ENCODE results near the gene RPRM.
"Not testable (repeated sequence)": the region's sequence is repeated elsewhere in the genome, so short reads cannot be mapped to it uniquely, and the experiment has no call there.

The RPRM gene

DNA sequence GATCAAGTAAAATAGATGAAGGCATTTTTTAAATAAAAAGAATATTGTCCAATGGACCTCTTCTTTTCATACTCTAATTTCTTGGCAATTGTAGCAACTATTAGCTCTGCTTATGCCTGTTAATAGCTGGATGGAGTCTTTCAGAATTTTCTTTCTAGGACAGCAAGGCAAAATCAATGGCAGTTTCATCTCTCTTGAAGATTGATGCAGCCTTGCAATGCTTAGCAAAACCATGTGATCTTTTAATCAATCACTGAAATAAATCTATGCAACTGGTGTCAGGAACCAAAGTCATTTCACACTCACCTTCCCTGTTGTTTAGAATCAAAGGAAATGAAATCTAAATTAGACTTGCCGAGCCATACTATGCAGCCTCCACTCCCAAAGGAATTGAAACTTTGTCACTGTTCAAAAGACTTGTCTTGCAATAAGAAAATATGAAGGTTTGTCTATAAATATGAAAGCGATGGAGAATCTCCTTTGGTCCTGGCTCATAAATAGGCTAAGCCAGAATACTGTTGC lies 16.2 kb downstream of the RPRM start:
- TF ChIP-seq, protein P1, sequence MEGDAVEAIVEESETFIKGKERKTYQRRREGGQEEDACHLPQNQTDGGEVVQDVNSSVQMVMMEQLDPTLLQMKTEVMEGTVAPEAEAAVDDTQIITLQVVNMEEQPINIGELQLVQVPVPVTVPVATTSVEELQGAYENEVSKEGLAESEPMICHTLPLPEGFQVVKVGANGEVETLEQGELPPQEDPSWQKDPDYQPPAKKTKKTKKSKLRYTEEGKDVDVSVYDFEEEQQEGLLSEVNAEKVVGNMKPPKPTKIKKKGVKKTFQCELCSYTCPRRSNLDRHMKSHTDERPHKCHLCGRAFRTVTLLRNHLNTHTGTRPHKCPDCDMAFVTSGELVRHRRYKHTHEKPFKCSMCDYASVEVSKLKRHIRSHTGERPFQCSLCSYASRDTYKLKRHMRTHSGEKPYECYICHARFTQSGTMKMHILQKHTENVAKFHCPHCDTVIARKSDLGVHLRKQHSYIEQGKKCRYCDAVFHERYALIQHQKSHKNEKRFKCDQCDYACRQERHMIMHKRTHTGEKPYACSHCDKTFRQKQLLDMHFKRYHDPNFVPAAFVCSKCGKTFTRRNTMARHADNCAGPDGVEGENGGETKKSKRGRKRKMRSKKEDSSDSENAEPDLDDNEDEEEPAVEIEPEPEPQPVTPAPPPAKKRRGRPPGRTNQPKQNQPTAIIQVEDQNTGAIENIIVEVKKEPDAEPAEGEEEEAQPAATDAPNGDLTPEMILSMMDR (IDR thresholded peaks at IDR 0.05; ENCODE audit: low read depth, low read length, missing control alignments) = no peak
- H3K4me3 ChIP-seq (replicated peaks; ENCODE audit: low read depth, low read length) = no peak overlapping the region
- no peak for DNase-seq (ENCODE audit: extremely low read depth, low read depth)

GRCh38 chr2:153461453-153461852 lies 17.1 kb downstream of the RPRM start:
- TF ChIP-seq, protein P1 (IDR thresholded peaks at IDR 0.05; ENCODE audit: low read depth, low read length, missing control alignments) = no peak
- no peak for DNase-seq (ENCODE audit: extremely low read depth, low read depth)
- H3K4me3 ChIP-seq (replicated peaks; ENCODE audit: low read depth, low read length) = no peak overlapping the region

GRCh38 chr2:153455861-153456260 lies 22.7 kb downstream of the RPRM start:
- TF ChIP-seq, protein P1 (IDR thresholded peaks at IDR 0.05; ENCODE audit: low read depth, low read length, missing control alignments) = no peak
- DNase-seq (ENCODE audit: extremely low read depth, low read depth) = no peak
- H3K4me3 ChIP-seq (replicated peaks; ENCODE audit: low read depth, low read length) = no peak overlapping the region

- no peak overlapping the region for H3K4me3 ChIP-seq (replicated peaks; ENCODE audit: low read depth, low read length)
- no peak for DNase-seq (ENCODE audit: extremely low read depth, low read depth)
- TF ChIP-seq, protein P1 (IDR thresholded peaks at IDR 0.05; ENCODE audit: low read depth, low read length, missing control alignments) = no peak
Observed at GRCh38 chr2:153455403-153455802, 23.2 kb downstream of the RPRM start.

GRCh38 chr2:153451611-153452010 lies 27.0 kb downstream of the RPRM start:
- H3K4me3 ChIP-seq (replicated peaks; ENCODE audit: low read depth, low read length) = no peak overlapping the region
- no peak for DNase-seq (ENCODE audit: extremely low read depth, low read depth)
- TF ChIP-seq, protein P1 (IDR thresholded peaks at IDR 0.05; ENCODE audit: low read depth, low read length, missing control alignments) = no peak

DNA sequence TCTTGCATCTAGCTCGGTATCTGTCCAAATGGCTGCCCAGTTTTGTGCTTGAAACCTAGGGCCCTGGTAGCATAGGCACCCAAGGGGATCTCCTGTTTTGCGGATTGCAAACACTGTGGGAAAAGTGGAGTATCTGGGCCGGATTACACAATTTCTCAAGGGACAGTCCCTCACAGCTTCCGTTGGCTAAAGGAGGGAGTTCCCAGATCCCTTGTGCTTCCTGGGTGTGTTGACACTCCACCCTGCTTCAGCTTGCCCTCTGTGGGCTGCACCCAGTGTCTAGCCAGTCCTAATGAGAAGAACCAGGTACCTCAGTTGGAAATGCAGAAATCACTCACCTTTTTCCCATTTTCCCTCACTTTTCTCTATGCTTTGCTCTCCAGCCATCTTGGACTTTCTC lies 35.5 kb downstream of the RPRM start:
- TF ChIP-seq, protein P1 (IDR thresholded peaks at IDR 0.05; ENCODE audit: low read depth, low read length, missing control alignments) = no peak
- no peak for DNase-seq (ENCODE audit: extremely low read depth, low read depth)
- H3K4me3 ChIP-seq (replicated peaks; ENCODE audit: low read depth, low read length) = no peak overlapping the region

DNA sequence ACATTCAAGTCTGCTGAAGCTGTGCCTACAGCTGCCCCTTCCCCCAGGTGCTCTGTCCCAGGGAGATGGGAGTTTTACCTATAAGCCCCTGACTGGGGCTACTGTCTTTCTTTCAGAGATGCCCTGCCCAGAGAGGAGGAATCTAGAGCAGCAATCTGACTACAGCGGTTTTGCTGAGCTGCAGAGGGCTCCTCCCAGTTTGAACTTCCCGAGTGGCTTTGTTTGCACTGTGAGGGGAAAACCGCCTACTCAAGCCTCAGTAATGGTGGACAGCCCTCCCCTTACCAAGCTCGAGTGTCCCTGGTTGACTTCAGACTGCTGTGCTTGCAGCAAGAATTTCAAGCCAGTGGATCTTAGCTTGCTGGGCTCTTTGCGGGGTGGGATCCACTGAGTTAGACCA lies 35.9 kb downstream of the RPRM start:
- H3K4me3 ChIP-seq (replicated peaks; ENCODE audit: low read depth, low read length) = not testable (repeated sequence)

DNA sequence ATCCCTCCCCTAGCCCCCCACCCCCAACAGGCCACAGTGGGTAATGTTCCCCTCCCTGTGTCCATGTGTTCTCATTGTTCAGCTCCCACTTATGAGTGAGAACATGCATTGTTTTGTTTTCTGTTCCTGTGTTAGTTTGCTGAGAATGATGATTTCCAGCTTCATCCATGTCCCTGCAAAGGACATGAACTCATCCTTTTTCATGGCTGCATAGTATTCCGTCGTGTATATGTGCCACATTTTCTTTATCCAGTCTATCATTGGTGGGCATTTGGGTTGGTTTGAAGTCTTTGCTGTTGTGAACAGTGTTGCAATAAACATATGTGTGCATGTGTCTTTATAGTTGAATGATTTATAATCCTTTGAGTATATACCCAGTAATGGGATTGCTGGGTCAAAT lies 38.5 kb downstream of the RPRM start:
- H3K4me3 ChIP-seq (replicated peaks; ENCODE audit: low read depth, low read length); DNase-seq (ENCODE audit: extremely low read depth, low read depth): not testable (repeated sequence)

More for the DNA sequence above, 35.9 kb downstream of the RPRM start:
- DNase-seq (ENCODE audit: extremely low read depth, low read depth) = not testable (repeated sequence)
